Activated CD4-positive, CD25-positive, alpha-beta regulatory T cell treated with anti-CD3 and anti-CD28 coated beads, Interleukin-2, amount 50 U/mL, for 72 hours (primary cell): ENCODE measurements around the gene NKX2-2.
A peak's percentile ranks its signal among the peaks of the same experiment; 100 is the strongest.

ENCODE experiments used
- DNase-seq: peaks from one replicate; pipeline ENCODE4 v3.0.0; 2021

Gene NKX2-2

DNA sequence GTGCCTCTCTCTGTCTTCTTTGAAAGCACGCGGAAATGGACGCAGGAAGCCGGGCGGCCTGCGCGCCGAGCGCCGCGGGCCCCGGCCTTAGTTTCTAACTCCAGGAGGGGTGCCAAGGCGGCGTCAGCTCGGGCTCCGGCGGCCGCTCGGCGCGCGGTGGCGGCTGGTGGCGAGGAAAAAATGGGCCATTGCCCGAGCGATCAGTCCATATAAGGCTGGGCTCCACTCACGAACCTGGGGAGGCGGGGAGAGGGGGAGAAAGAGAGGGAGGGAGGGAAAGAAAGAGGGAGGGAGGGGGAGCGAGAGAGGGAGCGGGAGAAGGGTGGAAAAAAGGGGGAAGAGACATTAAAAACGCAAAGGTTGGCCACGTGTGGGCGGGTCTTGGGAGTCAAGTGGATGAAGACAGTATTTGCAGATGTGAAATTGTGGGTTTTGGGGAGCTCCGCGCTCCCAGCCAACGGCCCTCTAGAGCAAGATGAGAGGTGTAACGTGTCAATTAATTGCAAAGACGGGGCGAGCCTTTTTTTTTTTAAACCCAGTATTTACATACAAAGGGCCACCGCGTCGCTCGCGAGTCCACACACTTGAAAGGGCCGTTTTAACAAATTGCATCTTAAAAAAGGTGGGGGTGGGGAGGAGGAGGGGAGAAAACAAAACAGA is at the start of gene NKX2-2:
Gene NKX2-2 (minus strand): TSS at position 184 of the 660 bp plus-strand sequence. CDS start 395 bp downstream, outside the sequence.
- no peak for DNase-seq

DNA sequence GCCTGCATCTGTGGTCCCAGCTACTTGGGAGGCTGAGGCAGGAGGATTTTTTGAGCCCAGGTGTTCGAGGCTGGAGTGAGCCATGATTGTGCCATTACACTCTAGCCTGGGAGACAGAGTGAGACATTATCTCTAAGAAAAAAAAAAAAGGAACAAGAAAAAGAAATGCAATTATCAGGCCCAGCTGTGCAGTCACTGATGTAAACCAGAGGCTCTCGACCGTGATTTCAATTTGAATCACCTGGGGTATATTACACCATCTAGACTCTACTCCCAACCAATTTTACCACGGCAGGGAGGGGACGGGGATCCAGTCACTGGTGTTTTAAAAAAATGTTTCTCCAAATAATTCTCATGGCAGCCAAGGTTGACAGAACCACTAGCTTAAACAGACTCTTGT is 48.8 kb upstream of the NKX2-2 start:
- DNase-seq: no peak

DNA sequence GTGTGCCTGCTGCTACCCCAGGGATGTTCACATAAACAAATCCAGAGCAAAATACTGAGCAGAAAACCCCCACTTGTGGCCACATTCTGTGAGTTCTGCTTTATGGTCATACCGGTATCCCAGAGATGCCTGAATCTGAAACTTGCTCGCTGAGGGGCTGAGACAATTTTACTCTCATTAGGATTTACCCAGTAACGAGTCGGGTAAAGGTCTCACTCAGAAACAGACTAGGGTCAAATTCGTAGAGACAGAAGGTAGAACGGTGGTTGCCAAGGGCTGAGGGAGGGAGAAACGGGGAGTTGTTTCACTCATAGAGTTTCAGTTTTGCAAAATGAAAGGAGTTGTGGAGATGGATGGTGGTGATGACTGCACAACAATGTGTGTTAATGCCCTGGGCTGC is 45.4 kb upstream of the NKX2-2 start:
- no peak for DNase-seq

DNA sequence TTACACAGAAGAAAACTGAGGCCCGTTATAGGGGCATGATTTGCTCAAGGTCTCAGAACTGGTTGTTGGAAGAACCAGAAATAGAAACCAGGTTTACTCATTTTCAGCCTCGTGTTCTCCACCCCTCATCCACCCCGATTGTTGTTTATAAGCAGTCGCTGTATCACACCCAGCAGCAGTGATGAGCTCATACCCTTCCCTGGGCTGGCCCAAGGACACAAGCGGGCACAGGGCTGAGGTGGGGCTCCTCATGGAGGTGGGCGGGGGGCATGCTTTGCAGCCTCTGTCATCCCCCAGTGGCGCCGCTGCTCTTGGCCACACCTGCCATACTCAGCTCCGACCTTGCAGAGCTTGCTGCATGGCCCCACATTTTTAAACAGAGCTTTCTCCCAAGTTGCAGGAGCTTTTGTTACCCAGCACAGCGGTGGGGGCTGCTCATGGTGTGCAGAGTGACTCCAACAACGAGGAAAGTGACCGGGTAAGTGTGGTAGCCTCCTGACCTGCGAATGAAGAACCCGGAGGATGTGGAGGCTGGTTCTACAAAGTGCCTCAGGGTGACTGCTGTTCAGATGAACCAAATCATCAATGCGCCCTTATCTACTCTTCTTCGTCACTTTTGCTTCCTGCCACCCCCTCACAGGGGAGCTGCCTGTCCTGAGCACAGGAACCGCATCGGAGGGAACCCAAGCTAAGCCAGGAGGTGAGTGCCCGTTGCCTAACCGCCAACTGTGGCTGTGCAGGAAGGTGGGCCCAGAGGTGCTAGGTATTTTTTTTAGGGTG is 43.6 kb upstream of the NKX2-2 start:
- DNase-seq: peak; percentile 45

DNA sequence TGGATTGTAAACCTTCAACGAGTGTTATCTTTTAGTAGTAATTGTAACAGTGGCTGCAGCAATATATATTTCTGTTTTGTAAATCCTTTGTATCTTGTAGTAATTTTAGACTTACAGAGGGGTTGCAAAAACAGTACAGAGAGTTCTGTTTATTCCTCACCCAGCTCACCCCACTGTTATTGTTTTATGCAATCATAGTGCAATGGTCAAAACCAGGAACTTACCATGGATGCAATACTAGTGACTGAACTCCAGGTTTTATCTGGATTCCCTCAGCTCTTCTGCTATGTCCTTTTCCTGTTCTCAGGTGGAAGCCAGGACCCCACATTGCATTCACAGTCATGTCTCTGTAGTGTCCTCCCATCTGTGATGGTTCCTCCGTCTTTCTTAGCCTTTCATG is 42.5 kb upstream of the NKX2-2 start:
- no peak for DNase-seq

DNA sequence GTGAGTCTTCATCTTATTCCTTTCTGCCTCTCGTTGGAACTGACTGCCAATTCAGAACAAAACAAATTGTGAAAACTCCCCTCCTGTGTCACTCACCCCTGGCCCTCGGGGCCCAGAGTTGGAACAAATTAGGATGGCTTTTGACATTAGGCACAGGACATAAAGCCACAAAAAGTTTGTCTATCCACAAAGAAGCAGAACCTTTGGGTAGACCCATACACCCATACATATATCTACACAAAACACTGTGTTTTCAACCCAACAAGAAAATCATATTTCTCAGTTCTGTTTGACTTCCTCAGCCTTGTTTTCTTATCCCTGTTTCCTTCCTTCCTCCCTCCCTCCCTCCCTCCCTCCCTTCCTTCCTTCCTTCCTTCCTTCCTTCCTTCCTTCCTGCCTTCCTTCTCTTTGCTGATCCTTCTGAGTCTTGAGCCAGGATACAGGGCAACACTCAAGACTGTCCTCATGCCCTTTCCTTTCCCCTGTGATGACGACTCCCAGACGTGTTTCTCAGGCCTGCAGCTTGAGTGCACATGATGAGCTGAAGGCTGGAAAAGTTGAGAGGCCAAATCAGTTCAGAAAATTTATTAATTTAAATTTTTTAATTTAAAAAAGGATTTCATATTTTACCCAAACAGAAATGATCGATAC is 41.7 kb upstream of the NKX2-2 start:
- no peak for DNase-seq

DNA sequence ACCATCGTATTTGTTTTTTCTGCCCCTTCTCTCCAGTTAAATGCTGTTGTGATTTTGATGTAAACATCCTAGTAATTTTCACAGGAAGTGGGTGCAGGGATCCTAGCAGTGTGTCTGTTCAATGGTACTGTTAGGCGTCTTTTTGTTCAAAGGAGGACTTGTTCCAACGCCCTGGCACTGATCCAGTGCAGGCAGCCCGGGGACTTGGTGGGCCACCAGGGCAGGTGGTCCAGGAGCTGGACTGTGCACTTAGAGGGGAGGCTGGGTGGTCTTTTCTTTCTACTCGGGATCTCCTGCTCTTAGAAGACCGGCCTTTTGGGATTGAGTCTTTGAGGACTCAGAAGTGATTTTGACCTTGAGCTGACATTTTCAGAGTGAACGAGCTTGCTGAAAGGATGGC is 41.1 kb upstream of the NKX2-2 start:
- DNase-seq: no peak

DNA sequence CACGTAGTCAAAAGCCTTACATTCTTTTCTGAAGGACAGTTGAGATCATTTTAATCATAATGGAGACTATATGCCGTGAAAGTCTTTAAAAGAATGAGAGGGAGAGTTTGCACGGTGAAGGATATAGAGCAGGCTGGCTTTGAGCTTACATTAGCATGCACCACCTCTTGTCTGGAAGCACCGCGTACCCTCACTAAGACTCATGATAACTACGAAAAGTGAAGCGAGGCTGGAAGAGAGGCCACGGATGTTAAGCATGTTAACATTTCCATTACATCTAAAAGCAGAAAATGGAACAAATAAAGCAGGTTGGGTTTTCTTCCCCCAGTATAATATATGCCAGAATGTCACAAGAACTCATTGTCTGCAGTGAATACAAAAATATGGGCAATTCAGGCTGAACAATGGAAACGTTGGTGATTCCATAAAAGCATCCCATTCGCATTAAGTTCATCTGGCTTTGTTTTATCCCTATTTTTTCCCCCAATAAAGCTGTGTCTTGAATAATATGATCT is 40.6 kb upstream of the NKX2-2 start:
- DNase-seq: no peak

DNA sequence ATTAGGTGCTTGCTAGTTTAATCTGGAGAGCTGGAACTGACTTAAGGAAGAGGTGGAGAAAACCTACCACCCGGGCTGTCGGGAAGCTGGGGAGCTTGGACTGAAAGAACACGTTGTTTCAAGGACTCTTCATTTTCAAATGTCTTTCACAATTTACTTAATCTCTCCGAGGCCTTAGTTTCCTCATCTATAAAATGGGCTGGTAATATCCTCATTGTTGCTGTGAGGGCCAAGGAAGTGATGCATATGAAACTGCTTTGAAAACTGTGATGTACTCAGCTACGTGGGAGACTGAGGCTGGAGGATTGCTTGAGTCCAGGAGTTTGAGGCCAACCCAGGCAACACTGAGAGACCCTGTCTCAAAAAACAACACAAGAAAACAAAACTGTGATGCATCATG is 36.7 kb upstream of the NKX2-2 start:
- DNase-seq: no peak

DNA sequence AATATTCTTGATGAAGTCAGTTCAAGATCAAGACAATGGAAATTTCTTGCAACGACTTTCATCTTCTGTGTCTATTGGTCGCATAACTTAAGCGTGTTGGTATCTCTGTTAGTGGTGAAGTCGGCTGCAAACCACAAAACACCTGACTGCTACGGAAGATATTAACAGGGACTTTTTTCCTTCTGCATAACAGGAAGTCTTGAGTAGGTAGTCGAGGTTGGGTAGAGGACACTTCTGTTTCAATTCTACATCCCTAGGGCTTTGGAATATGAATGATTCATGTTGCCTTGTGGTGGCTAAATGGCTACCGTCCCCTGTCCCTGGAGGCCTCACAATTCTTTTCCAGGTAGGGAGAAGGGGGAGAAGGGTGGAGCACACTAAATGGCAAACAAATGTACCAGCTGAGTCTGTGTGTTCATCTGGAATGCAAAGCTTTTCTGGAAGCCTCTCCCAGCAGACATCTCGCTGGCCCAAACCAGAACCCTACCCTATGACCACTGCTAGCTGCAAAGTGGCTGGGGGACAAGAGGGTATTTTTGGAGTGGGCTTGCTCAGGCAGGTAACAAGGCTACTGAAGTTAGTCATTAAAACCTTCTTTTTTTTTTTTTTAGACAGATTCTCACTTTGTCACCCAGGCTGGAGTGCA is 34.6 kb upstream of the NKX2-2 start:
- DNase-seq: peak; percentile 40

DNA sequence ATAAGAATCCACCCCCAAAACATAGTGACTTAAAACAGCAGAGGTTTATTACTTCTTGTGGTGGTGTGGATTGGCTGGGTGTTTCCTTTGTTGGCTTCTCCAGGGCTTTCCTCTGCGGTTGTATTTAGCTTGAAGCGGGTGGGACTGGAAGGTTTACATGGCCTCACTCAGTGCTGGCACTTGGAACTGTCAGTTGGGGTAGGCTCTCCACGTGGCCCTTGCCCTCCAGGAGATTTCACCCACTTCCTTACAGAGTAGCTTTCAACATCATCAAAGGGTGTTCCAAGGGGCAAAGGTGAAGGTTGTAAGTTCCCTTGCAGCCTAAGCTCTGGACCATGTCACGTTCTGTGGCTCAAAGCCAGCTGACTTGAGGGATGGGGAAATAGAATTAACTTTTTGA is 32.5 kb upstream of the NKX2-2 start:
- DNase-seq: no peak

DNA sequence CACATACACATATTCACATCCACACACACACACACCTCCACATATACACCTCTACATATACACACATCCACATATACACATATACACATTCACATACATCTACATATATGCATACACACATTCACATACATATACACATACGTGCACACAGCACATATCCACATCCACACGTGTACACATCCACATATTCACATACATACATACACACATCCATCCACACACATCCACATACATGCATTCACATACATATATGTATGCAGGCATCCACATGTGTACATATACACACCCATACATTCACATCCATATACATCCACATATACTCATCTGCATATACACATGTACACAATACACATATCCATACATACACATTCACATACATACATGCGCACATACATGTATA is 25.6 kb upstream of the NKX2-2 start:
- DNase-seq: no peak

DNA sequence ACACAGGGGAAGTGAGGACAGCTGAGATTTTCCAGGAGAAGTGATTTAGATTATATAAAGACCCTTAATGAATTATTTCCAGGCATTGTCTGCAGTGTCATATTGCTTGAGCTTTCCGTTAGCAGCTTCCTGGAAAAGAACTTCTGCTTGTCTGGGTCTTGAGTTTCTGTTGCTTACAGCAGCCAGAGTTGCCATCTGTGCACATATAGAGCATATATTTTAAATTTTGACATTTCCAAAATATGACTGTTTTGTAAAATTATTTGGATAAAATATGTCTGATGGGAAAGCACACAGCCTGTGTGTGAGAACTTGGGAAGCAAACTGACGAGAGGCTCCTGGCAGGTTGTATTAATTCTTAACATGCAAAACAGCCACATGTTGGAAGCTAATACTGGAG is 21.0 kb upstream of the NKX2-2 start:
- no peak for DNase-seq

DNA sequence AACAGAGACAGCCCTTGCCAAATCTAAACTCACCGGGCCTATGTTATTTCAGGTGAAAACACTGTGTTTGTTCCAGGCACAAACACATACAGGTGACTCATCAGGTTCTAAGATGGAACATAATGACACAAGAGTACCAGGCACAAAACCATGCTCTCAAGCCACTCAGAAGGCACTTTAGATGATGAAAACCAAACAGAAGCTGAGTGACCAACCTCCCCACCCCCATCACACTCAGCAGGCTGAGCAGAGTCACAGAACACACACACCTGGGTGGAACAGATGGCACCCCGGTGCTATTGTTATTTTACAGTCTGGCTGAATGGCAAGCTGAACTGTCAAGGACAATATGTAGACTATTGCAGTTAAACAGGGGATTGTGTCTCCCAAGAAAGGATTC is 20.6 kb upstream of the NKX2-2 start:
- DNase-seq: no peak

DNA sequence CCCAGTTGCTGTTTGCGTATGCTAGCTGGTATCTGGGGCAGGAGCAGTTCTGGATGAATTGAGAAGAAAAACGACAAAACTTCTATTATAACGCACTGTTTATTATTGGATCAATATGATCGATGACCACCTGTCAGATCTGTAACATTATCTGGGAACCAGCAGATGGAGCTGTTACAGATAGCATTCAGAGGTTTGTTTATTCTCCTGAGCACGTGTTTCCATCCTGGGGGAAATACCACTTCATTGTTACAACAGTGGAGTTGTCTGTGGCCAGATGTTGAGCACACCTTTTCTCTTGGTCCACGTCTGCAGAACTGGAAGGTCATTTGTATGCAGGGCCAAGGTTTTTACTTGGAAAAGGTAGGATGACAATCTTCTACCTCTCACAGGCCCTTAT is 16.0 kb upstream of the NKX2-2 start:
- DNase-seq: no peak

DNA sequence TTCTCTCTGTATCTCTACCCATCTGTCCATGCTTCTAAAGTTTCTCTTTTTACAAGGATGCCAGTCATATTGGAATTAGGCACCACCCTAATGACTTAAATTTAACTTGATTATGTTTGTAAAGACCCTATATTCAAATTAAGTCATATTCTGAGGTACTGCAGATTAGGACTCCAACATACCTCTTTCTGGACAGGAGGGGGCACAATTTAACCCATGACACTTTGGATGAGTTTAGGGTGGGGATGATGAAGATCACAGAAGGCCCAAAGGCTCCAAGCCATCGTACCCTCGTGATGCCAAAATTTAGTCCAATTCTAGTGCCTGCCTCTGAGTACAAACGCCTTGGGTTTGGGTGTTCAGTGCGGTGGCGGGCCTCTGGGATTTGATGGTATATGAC is 15.0 kb upstream of the NKX2-2 start:
- DNase-seq: no peak

DNA sequence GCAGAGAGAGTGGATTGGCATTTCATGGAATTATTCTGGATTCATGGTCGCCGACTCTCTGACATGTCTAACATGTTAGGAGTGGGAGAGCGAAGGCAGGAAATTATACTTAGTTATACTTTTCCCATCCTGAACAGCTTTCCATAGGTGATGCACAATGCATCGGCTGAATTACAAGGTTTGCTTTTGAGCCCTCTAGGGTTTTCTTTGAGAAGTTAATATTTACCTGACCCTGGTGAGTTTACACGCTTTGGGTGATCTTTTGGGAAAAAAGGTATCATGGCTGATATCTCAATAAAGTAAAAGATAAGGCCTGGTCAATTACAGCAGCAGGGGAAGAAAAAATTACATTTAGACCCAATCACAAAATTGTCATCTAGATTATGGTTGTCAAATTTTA is 14.0 kb upstream of the NKX2-2 start:
- no peak for DNase-seq

DNA sequence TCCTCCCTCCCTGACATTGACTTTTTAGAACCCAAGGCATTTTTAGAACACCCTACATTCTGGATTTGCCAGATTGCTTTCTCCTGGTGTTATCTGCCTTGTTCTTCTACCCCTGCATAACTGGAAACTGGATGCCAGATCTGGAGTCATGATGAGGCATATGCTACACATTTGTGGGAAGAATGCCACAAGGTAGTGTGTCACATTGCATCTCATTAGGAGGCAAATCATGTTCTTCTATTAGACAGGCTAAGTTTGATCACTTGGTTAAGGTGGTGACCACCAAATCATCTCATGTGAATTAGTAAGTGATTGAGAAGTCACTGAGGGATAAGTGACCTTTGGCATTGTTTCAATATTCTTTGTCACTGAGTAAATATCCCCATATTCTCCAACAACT is 12.9 kb upstream of the NKX2-2 start:
- DNase-seq: no peak

DNA sequence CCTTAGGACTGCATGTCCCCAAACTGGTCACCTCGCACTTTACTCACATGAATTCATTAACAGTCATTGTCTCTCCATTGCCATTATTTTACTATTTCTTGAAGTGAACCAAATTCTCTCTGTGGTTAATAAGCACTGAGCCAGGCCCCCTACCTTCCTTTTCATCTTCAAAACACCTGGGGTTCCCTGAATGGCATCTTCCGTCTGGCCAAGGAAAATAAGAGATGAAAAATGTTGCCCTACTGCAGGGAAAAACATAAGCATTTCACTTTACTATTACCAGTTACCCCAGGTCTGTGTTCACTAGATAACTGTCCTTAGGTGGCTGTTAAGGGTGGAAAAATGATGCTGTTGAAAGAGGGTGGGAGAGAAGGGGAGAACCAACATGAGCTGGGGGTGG is 10.0 kb upstream of the NKX2-2 start:
- no peak for DNase-seq

DNA sequence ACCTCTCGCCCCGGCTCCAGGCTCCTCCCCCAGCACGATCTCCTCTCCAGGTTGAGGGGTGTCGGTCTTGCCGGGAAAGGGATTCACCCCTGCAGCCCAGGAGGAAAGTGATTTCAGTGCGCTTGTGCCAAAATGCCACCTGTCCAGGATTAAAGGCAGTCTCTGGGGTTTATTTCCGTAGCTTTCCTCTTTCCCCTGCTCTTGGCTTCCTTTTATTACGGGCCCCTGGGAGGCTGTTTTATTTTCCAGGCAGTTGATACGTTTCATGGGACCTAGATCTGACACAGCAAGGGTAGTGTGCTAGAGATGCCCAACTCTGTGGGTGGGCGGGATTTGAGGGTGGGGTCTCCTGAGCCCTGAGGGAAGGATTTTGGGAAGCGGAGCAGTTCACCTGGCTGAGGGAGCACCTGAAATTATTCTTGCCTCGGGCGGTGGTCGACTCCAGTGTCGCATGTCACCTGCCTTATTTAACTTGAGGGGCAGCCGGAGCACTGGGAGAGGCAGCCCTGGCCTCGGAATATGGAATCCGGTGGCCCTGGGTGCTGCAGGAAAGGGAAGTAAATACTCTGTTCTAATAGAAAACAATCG is 9.5 kb upstream of the NKX2-2 start:
- no peak for DNase-seq

DNA sequence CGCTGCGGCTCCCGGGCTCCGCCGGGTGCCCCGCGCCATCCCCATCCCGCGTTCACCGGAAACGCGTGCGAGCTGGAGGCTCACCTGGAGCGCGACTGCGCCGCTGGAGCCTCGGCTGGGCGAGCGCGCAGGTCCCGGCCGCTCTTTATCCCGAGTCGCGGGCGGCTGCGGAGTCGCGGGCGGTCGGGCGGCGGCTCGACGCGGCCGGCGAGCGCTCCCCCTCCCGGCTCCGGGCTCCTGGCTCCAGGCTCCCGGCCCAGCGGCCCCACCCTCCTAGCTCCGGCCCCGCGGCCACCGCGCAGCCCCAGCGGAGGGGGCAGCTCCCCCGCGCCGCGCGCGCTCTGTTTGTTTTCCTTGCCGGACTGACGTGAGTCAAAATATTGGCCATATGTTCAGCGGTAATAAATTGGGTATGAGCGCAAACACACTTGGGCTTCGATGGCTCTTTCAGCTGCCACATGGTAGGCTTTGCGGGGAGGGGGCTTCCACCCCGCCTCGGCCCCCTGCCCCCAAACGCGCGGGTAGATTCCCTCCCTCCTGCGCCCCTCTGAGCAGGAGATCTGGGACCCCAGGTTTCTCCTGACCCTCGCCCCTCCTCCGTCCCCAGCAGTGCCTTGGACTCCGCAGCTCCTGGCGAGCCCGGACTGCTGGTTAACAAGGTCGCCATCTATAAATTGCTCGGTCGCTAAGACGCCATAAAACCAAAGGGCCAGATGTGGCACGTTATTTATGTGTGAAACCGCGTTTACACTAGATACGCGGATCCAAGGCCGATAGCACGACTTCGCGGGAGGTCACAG is 8.8 kb upstream of the NKX2-2 start:
- no peak for DNase-seq
